ENCODE measurements around the gene ERI2.
A peak's percentile ranks its signal among the peaks of the same experiment; 100 is the strongest.
"Not testable (repeated sequence)": the region's sequence is repeated elsewhere in the genome, so short reads cannot be mapped to it uniquely, and the experiment has no call there.

ERI2 gene

GRCh38 chr16:20812510-20812909, 6.2 kb upstream of the ERI2 start:
- no peak for DNase-seq

- no peak for DNase-seq
Measured at GRCh38 chr16:20811889-20812439, 5.7 kb upstream of the ERI2 start.

DNA sequence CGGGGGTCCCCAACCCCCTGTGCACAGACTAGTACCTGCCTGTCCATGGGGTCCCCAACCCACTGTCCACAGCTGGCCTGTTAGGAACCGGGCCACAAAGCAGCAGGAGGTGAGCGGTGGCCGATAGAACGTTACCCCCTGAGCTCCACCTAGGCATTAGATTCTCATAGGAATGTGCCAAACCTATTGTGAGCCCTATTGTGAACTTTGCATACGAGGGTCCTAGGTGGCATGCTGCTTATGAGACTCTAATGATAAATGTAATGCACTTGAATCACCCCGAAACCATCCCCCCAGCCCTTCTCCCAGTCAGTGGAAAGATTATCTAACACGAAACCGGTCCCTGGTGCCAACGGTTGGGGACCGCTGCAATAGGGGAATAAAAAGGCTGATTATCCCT, 1.6 kb upstream of the ERI2 start:
- no peak for DNase-seq

GRCh38 chr16:20805684-20806167, 546 bp downstream of the ERI2 start:
- not testable (repeated sequence) for DNase-seq

- no peak for DNase-seq
Measured at GRCh38 chr16:20803561-20804214, 2.6 kb downstream of the ERI2 start.

DNA sequence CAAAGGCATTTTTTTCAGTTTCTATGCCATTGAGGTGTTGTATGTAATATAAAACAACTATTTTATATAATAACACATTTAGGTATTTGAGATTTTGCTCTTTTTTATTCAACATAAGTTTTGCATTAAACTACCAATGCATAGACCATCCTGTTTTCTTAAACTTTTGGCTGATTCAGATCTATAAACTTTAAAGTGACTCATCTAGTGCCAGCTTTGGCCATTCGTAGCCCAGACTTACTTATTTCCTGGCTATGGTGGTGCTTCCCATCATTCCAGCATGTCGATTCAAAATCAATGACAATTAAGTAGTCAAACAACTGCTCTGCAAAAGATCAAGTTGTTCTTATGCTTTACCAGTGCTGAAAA, 3.1 kb downstream of the ERI2 start:
- DNase-seq = no peak

DNA sequence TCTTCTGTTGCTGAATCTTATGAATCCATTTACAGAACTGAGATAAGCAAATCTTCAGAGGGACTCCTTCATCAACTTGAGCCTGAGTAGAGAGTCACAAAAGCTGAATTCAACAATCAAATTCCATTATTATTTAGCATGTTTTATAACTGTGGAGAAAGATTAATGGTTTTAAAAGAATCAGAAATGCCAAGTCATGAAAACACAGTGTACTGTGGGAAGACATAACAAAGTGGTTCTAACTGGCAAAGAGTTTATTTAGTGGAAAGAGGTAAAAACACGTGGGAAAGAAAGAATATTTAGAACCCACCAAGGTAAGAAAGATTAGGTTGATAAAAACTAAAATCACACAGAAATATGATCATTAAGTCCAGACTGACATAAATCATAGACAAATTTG, 5.0 kb downstream of the ERI2 start:
- DNase-seq = no peak

DNA sequence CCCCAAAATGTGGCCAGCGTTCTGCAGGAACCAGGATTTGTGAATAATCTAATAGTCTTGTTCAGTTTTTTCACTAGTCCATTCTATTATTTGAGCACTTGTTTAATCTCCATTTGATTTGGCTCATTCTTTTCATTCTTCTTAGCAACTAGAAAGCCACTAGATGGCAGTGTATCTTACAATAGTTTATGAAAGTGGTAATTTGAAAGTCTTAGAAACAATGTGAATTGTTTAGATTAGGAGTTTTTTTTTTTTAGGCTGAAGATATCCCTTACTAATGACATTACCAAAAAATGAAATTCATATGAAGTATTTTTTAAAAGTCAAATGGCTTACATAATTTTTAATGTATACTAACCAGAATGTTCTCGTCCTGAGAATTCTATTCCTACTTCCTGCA, 6.7 kb downstream of the ERI2 start:
- no peak for DNase-seq

DNA sequence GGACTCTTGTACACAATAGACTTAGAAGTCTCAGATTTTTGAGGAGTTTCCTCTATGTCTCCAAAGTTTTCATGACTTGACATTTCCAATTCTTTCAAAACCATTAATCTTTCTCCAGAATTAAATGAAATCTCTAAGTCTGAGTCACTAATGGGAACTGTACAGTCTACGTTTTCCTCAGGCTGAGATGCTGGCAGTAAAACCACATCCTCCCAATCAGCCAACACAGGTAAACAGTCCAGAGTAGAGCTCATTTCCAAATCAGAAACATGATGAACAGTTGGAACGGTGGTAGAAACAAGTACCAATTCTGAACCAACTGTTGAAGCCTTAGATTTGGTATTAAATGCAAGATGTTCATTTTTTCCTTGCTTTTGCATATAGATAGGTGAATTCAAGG, 7.9 kb downstream of the ERI2 start:
- DNase-seq = no peak

- DNase-seq = no peak
Measured at GRCh38 chr16:20791923-20792612, 14.2 kb downstream of the ERI2 start.

DNA sequence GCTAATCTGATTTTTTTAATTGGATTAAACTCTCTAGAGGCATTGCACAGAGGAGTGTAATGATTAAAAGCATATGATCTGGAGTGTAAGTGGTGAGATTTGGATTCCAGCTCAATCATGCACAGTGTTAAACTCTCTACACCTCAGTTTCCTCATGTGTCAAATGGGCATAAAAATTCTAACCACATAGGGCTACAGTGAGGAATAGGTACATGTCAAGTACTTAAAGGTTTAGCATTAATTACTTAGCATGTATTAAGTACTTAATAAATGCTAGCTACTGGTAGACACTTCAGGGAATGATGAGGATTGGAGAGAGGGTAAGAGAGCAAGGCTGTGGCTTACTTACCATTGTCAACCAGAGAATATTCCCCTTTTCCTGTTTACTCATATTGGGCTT, 17.1 kb downstream of the ERI2 start:
- DNase-seq = no peak

GRCh38 chr16:20784204-20784603, 22.1 kb downstream of the ERI2 start:
- no peak for DNase-seq

DNA sequence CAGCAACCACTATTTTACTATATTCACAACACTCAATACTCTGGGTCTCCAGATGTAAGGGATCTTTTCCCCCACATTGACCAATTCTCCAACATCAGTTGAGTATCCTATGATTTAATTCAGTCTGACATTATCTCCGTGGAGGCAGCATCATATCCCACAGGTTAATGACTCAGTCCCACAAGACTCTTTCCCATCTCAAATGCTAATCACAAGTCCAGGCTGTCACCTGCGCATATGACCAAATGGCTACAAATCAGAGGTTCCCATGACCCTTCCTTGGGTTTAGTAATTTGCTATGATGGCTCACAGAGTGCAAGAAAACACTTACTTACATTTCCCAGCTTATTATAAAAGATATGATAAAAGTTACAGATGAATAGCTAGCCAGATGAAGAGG, 23.8 kb downstream of the ERI2 start:
- DNase-seq = no peak

DNA sequence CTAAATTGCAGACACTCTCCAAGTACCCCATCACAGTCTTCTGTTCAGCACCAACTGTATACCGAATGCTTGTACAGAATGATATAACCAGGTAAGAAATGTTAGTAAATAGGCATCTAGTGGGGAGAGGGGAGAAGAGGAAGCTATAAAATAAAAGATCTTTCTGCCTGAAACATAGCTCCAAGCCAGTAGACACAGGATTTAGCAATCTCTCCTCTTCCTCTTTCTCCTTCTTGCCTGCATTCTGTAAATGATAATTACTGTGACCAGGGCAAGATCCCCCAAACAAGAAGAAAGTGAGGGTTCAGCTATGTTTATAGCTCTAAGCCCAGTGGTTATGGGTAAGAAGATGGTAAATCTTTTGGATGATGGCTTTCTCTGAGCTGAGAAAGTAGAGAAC, 24.6 kb downstream of the ERI2 start:
- DNase-seq = no peak

GRCh38 chr16:20774703-20775362, 31.4 kb downstream of the ERI2 start:
- peak; percentile 50 to 51 for DNase-seq

- DNase-seq = no peak
Measured at GRCh38 chr16:20773679-20774078, 32.6 kb downstream of the ERI2 start.

DNA sequence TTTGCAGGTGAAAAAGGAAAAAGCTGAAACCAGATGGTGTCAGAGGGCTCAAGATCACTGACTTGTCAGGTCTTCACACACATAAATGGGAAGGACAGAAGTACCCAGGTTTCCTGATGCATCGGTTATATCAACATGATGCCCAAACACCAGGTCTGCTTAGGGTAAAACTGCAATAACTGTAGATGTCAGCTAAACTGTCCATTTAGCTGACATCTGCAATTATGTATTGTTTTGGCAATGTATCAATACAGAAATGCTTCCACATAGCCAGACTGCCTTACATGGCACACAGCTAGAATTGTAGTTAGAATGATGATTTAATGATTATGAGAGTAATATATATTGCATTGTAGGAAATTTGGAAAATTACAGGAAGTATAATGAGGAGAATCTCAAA, 37.5 kb downstream of the ERI2 start:
- no peak for DNase-seq

DNA sequence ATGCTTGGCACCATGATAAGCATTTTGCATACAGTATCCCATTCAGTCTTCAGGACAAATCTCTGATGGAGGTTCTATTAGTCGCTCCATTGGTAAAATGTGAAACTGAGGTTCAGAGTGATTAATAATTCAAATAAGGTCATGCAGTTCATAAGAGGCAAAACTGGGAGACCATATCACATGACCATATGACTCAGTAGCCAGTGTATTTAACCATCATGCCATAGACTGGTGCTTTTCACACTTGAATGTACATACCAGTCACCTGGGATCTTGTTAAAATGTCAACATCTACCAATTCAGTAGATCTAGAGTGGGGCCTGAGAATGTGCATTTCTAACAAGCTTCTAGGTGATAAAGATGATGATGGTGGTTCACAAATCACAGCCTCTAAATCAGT, 38.2 kb downstream of the ERI2 start:
- no peak for DNase-seq

DNA sequence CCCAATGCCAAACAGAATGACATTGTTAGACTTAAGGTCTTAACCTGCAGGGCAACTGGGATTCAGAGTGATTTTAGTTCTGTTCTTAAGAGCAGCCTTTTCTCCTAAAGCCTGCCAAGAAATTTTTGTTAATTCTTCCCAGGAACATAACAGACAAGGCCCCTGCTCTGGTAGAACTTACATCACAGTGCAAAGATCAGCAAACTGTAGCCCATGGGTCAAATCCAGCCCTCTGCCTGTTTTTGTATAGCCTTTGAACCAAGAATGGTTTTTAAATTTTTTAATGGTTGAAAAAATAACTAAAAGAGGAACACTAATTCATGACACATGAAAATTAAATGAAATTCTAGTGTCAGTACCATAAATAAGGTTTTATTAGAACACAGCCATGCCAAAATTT, 38.7 kb downstream of the ERI2 start:
- DNase-seq = no peak

DNA sequence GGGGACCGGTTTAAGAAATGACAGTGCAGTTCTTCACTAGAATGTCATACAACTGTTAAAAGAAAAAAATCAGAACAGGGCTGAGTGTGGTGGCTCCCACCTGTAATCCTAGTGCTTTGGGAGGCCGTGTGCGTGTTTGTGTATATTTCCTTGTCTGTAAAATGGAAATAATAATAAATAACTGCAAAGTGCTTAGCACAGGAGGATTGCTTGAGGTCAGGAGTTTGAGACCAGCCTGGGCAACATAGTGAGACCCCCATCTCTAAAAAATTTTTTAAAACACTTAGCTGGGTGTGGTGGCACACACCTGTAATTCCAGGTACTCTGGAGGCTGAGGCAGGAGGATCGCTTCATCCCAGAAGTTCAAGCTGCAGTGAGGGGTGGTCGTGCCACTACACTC, 40.0 kb downstream of the ERI2 start:
- no peak for DNase-seq

GRCh38 chr16:20765732-20766131, 40.5 kb downstream of the ERI2 start:
- DNase-seq = no peak

- not testable (repeated sequence) for DNase-seq
Measured at GRCh38 chr16:20764448-20764847, 41.8 kb downstream of the ERI2 start.

DNA sequence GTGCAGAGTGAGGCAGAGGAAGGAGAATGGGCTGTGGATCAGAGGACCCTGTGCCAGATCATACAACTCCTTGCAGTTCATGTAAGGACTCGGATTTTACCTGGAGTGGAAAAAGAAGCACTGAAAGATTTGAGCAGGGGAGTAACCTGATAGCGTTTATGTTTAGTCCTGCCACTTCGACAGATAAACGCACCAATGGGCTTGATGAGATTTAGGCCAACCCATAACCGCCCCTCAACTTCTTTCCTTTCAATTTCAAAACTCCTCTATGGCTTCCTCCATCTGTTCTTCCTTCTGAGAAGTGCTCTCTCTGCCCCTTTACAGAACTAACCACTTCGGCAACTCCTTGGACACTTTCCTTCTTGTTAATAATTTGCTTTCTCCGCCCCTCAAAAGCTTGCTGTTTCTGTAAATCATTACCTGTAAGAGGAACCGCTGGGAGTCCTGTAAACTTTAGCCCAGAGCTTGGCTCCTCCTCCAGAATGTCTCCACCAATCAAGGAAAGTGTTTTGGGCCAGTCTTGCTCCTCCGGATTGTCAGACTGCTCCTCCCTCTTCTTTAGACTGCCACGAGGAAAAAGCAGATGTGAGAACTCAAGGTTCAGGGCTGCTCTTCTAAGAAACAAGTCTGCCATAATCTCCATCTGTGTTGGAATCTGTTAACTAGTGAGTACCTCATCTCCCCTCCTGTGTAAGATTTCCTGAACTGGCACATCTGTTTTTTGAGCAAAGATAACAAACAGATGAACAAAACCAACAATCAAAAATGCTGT, 42.6 kb downstream of the ERI2 start, which contains the start of gene ACSM3:
TSS of gene ACSM3 (plus strand) at position 554 of the 772 bp plus-strand sequence. CDS start 6,021 bp downstream, outside the sequence.
- DNase-seq = peak; percentile 51 to 52

Data from activated CD4-positive, alpha-beta T cell treated with anti-CD3 and anti-CD28 coated beads, Interleukin-2, amount 50 U/mL, for 4 hours (primary cell).